ENCODE measurements around the gene ZNF624. TPM values are rescaled to one million over a fixed set of nuclear protein-coding genes. Genes with fewer than 3 reads are reported as not detected.
A peak's percentile ranks its signal among the peaks of the same experiment; 100 is the strongest.

Gene ZNF624
- polyA plus RNA-seq, 4 donors, result 10.2 to 12.6 (median 11.5) TPM

- no peak for DNase-seq (ENCODE audit: low read depth in 4 of 4, low spot score in 2 of 4)
These were observed 54.1 kb downstream of the ZNF624 start for GRCh38 chr17:16599537-16599936.

GRCh38 chr17:16593356-16594102 lies 60.1 kb downstream of the ZNF624 start:
- no peak for DNase-seq (ENCODE audit: low read depth in 4 of 4, low spot score in 2 of 4)

- DNase-seq (ENCODE audit: low read depth in 4 of 4, low spot score in 2 of 4), result peak; percentile 74 to 85 (median 78)
These were observed 64.3 kb downstream of the ZNF624 start for GRCh38 chr17:16589097-16589969.

- DNase-seq (ENCODE audit: low read depth in 4 of 4, low spot score in 2 of 4), result no peak
These were observed 67.9 kb downstream of the ZNF624 start for GRCh38 chr17:16585796-16586195.

- peak; percentile 53 to 88 (median 75) for DNase-seq (ENCODE audit: low read depth in 4 of 4, low spot score in 2 of 4)
These were observed 69.2 kb downstream of the ZNF624 start for GRCh38 chr17:16584273-16584995.

GRCh38 chr17:16583781-16584180 lies 69.9 kb downstream of the ZNF624 start:
- no peak for DNase-seq (ENCODE audit: low read depth in 4 of 4, low spot score in 2 of 4)

GRCh38 chr17:16573466-16573865 lies 80.2 kb downstream of the ZNF624 start:
- no peak for DNase-seq (ENCODE audit: low read depth in 4 of 4, low spot score in 2 of 4)

Other genes starting within 250 kb of the ZNF624 start
- gene TRPV2, start 238.3 kb downstream of the ZNF624 start, polyA plus RNA-seq (ENCODE audit: insufficient read length in 4 of 4), result 1 to 10 TPM; 2.5 to 3.4 (median 2.8) TPM
- 1 to 10 TPM; 4.4 to 5.4 (median 4.9) TPM for gene LRRC75A, start 161.7 kb downstream of the ZNF624 start, polyA plus RNA-seq (ENCODE audit: insufficient read length in 4 of 4)
- 10 to 100 TPM in 2 of 4 donors, 1 to 10 TPM in 2; 8.6 to 11.8 (median 10.0) TPM for gene ZNF287, start 84.6 kb downstream of the ZNF624 start, polyA plus RNA-seq (ENCODE audit: insufficient read length in 4 of 4)
- gene CCDC144A, start 36.4 kb upstream of the ZNF624 start, polyA plus RNA-seq (ENCODE audit: insufficient read length in 4 of 4), result 1 to 10 TPM in 1 of 4 donors, under 1 TPM in 3; 0.22 to 6.0 (median 0.83) TPM